EL (cell line): ENCODE results near the gene SCN2B.
A peak's percentile ranks its signal among the peaks of the same experiment; 100 is the strongest.

ENCODE experiments used
- DNase-seq: peaks from one replicate; pipeline ENCODE4 v3.0.0-alpha.2; 2016

Gene SCN2B

DNA sequence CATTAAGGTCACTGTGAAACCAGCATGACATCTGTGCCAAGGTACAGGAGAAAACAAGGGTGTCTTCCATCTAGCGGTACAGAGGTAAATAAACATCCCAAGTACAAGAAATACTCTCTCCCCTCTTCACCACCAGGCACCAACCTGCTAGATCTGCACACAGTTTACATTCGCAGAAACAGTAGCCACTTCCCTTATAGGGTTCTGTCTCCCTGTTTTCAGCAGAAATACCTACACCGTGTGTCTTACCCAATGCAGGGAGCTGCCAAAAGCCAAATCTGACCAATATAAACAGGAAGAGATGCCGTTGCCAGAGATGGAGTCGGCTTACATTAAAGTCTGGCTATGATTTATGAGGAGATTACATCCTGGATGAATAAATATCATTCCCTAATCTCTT lies 25.0 kb downstream of the SCN2B start:
- DNase-seq = no peak

DNA sequence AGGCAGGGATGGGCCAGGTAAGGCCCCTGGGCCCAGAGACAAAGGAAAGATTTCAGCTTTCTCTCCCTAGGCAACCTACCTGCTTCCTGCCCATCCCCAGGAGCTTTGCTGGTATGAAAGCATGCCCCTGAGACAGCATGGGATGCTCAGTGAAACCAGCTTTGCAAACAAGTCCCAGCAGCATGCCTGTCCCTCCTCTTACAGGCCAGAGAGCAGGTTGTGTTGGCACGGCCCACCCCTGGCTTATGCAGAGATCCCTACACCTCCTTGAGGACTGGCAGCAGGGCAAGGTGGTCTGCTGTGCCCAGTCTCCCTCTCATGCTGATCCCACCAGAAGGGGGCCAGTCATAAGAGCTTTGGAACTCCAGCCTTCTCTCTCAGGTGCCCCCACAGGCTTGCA lies 26.9 kb downstream of the SCN2B start:
- no peak for DNase-seq

DNA sequence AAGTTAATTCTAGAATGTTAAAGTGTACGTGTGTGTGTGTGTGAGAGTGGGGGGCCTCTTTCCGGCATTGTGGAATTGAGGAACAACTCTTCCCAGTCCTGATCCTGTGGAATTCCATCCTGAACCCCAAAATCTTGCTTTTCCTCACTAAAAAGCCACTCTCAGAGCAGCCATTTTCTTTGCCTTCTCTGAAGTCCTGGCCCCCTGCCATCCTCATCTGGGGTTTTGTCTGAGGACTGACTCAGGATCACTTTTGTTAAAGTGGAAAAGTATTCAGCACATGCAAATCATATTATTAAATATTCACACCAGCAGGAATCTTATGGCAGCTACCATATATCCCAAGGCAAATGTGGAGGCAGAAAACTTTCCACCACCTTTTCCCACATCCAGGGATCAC lies 27.6 kb downstream of the SCN2B start:
- DNase-seq = no peak

DNA sequence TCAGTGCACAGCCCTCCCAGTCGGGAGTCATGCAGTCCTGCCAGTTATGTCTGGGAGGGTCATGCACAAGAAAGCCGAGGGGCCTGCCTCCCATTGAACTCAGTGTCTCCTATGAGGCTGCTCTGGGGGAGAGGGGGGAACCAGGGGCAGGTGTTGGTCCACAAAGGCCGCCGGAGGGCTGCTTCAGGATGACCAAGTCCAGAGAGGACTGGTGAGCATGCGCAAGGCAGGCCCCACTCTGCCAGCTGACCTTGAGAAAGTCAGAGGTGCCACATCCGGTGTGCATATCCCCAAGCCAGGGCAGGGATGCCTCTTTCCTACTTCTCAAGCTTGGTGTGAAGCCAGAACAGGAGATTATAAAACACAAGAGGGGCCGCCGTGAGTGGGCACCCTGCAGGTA lies 28.2 kb downstream of the SCN2B start:
- no peak for DNase-seq

DNA sequence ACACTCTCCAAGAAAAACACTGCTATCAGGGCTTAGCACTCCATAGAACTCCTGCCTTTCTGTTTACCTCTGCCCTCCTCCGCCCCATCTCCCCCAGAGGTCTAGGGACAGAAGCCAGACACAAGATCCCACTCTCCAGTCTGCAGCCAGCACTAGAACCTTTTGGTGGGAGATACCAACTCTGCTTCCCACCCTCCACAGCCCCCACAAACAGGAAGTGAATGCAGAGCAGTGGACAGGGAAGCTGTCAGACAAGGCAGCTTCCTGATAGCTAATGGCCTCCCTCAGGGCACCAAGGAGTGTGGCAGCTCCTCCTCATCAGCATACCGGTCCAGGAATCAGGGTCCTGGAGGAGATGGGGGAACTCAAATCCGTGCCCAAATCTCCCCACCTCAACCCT lies 28.9 kb downstream of the SCN2B start:
- no peak for DNase-seq

DNA sequence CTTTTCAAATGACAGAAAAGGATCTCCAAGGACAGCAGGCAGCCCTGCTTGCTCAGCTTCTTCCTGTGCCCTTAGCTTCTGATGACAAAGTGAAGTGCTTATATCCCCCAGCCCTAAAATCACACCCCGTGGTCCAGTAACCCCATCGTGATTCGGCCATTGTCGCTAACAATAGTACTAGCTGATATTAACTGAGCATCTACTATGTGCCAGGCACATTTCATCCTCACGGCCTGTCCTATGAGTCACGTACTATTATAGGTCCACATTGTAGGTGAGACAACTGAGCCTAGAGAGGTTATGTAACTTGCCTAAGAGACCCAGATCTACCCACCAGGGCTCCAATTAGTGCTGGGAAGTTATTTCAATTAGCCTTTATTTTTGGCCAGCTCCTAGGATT lies 29.9 kb downstream of the SCN2B start:
- DNase-seq = no peak

DNA sequence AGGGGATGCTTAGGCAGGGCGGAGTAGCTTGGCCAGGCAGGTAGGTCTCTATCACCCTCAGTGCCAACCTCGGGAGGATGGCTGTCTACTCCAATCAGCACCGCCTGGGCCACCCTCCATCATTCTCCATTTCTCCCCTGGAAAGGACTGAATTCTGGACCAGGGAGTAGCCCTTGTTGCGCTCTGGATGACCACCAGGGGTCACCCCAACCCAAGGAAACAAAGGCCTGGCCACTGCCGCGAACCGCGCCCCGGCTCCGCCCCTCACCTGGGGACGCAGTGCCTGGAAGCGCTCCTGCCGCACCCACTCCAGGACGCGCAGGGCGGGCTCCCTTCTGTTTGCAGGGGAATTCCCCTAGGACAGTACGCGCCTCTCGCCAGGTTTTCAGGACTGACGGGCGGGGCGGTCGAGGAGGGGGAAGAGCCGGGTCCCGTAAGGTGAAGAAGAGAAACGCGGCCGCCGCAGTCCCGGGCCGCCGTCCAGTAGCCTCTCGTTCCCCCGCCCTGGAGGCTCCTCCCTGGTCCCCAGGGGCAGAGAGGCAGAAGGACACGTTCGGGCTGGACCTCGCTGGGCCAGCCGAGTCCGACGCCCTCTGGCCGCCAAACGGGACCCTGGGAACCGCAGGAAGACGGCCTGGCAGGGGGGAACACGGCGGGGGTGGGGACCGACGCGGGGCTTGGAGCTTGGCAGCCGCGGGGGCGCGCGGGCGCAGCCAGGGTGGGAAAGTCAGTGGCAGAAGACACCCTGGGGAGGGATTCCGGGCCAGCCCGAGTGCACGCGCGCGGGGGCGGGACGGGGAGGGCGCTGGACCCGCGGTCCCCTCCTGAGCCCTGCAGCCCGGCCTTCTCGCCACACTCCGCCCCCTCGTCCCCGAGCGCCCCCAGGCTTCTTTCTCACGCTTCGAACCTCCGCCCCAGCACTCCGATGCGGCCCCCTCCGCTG lies 30.9 kb downstream of the SCN2B start:
- DNase-seq = peak; percentile 67

DNA sequence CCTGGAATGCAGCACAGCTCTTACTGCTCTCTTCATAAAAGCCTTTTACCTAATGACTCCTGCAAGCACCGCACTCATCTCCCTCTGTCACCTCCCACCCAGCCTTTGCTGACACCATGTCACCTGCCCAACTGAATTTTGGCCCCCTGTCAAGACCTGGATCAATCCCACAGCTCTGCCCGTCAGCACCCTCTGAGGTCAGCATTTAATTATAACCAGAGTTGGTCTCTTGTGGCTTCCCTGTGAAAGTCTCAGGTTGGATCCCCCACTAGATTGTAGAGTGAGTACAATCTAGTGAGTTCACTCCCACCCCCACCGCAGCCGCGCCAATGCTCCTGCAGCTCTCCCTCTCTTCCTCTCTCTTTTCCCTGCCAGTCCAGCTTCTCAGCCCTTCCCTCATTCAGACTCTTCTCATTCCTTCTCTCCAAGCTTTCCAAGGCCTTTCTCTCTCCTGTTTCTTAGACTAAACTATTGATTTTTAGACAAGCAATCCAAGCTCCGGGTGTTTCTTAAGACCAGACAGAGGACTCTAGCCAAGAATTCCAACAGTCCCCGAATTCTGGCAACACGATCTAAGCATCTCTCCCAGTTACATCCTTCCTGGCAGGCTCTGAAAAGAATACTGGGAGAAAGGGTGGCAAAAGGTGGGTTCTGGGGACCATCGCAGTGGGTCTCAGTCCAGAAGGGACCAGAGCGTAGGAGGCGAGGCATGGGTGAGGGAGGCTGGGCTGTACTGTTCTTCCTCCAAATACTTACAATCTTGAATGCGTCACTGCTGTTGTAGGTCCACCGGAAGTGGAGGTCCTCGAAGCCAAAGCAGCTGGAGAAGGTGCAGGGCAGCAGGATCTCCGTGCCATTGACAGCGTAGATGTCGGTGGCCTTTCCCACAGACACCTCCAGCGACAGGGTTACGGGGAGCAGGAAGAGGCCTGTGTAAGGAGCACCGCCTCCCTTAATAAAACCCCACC lies 31.9 kb downstream of the SCN2B start:
- no peak for DNase-seq

DNA sequence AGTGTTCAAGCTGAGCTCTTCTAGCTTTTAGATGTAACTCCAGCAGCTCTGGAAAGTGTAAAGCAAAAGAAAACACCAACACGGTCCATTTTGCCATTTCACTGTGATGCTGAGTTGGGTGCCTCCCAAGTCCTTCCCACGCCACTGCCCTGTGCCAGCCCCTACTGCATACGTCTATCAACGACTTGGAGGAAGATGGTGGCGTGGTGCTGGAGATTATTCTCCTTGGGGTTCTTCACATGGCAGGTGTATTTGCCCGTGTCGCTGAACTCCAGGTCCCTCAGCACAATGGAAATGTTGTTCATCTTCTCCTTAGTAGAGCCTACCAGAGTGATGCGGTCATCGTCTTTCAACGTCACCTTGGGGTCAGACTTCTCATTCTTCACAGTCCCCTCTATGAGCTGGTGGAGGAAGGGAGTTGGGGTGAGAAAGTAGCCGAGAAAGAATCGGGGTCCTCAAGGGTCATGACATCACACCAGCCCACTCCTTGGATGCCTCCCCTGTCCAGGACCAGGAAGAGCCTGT lies 32.7 kb downstream of the SCN2B start:
- DNase-seq = no peak

DNA sequence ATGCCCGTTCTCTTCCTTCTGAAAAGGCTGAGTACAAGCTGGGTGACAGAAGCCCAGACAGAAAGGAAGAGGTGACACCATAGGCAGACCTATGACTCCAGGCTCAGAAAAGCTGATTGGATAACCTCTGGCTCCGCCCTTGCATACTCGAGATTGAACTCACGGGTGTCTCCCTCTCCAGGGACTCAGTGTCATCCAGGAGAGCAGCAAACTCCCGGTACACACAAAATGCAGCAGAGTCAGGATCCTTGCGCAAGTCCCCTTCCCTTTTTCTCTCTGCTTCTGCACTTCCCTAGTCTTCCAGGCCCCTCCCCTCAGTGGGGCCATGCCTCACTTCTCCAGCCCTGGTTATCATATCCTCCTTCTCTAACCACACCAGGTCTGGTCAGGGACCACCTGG lies 33.6 kb downstream of the SCN2B start:
- no peak for DNase-seq

DNA sequence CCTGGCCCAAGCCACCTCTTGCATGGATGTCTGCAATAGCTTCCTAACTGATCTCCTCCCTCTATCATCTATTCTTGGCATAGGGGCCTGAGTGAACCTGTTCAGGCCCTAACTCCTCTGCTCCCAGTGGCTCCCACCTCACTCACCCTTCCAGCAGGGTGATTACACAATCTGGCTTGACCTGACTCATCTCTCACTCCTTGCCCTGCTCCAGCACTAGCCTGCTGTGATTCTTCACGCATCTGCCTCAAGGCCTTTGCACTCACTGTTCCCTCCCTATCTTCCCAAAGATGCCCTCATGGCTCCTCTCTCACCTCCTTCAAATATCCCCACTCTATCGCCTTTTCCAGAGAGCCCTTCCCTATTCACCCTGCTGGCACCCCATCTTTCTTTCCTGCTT lies 34.4 kb downstream of the SCN2B start:
- peak; percentile 25 for DNase-seq

DNA sequence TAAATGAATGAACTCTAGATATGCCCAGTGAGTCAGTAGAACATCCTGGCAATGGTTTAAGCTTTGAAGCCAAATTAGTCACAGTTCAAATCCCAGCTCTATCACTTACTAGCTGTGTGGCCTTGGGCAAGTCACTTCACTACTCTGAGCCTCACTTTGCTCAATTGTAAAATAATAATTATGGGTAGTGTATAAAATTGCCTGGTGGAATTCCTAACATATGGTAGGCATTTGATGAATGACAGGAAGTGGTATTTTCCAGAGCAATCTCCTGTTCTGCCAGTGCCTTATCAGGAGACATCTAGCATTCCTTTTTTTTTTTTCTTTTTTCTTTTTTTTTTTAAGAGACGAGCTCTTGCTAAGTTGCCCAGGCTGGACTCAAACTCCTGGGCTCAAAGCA lies 36.9 kb downstream of the SCN2B start:
- peak; percentile 29 for DNase-seq

DNA sequence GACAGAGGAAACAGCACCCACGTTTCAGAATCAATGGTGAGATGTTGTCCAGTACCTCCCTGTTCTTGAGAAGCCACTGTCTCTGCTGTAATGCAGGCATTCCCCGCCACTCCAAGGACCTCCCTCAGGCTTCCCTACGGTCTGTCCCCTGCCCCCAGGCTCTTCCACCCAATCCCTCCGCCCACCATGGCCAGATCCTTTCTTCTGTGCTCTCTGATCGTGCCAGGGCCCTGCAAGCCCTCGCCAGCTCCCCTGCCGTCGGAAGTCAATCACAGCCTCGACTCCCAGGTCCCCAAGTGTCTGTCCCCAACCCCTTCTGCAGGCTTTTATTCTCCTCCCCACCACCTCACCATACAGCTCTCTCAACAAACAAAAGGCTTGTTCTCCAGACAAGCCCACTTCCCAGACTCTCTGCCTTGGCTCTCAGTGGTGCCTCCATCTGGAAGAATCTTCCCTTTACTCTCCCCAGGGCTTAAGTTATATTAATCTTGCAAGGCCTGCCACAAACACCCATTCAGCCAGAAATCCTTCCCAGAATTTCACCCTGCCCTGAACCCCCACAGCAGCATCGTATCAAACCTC lies 37.5 kb downstream of the SCN2B start:
- DNase-seq = no peak

DNA sequence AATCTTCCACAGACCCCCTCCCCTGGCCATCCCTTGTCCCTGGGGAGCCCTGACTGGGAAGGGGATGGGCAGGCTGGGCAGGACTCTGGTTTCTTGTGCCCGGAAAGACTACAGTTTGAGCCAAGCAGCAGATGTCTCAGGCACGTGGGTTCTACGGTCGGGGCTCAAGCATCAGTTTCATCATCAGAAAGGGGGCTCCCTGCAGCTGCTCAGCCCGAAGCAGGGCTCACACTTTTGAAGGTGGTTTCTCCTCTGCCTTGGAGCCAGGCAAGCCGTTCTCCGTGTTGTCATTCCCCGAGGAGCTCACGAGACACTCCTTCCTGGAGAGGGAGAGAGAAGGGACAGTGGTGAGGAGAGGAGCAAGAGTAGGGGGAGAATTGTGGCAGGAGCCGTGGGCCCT lies 39.6 kb downstream of the SCN2B start:
- no peak for DNase-seq

DNA sequence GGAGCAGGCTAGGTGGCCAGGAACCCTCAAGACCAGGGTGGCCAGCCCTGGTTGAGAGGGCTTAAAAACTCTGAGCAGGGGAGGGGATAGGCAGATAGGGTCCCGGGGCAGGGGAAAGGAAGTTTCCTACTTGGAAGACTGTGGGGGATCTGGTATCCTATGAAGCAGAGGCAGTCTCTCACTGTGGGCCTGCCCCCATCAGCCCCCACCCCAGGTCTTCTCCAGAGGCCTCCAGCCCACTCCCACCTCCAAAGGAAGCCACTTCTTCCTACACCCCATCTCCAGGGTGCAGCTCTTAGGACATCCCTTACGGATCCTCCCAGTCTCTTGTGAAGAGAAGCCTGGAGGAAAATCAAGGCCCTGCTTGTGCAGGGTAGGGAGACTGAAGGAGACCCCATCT lies 40.1 kb downstream of the SCN2B start:
- DNase-seq = no peak

DNA sequence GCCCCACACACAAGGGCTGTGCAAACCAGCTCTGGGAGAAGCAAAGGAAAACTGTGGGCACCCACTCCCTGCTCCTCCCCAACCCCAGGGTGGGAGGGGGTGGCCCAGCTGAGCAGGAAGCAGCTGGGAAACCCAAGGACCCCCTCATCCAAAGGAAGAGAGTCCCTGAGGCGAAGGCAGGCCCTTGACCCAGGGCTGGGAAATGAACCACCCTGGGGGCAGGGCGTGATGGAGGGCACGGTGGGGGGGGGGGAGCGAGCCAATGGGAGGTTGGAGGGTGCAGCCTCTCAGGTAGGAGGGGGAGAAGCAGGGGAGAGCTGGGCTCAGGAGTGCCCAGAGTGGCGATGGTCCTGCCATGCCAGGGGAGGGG lies 40.7 kb downstream of the SCN2B start:
- no peak for DNase-seq

DNA sequence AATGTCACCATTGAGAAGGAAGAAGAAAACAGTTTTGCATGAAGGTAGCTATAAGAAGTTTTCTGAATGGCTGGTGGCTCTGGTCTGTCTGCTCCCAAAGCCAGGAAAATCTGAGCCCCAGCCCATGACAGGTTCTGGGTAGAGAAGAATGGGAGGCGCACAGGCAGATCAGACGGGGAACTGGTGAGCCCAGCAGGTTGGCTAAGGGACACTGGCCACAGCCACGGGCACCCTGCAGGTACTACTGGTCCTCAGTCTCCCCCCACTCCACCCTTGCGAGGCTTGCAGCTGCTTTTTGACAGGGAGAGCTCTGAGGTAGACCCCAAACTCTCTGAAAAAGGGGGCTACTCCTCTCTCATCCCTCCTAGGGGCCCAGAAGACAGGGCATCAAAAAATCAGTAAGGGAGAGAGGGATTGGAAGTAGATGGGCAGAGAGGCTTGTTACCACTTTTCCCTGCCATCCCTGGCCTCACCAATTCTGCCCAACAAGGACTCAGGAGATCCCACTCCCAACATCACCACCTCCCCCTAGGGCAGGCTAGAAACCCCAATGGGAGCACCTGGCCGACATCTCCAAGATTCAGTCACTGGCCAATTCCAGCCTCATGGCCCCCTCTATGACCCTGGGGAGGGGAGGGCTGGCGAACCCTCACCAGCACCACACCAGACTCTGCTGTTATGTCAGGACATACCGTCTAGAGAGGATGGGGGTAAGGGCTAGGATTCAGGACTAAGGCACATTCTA lies 41.2 kb downstream of the SCN2B start:
- DNase-seq = no peak

DNA sequence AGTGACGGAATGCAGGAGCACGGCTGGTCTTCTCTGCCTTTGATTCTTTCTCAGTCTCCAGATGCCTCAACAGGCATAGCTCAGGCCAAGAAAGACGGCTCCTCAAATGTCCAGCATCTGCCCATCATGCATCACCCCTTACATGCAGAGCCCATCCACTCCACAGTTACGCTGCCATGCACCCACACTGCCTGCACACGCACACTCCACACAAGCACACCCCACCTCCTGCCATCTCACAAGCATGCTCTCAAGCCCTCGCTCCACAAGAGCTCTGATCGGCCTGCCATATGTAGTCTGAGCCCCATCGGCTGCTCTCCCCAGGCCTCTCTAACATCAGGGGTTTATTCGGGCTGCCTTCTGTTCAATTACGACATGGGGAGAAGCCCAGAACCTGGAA lies 42.6 kb downstream of the SCN2B start:
- no peak for DNase-seq

DNA sequence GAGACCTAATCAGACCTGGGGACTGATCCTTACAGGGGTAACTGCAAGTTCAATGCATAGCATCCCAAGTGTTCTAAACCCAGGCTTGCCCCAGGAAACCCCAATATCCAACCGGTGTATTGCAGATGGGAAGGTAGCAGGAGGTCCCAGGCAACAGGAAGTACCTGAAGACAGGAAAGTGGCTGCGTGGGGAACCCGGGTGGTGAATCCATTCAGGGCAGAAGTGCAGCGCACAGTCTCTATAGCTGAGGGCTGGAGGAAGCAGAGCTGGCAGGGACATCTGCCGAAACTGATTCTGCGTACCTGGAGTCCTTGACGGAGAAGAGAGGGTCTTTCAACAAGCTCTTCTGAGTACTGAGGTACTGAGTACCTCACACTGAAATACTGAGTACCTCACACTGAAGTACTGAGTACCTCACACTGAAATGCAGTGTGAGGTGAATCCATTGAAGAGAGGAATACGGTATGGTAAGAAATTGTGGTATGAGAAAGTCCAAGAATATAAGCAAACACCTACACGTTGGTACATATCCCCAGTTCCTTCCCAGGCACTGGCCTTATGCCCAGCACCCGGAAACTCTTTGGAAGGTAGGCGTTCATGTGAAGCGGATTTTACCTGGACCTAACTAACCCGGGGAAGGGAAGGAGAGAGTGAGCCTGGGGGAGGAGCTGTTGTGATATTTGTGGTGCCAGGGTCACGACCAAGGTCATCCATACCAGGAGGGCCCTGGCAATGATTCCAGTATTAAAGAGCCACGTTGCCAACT lies 43.9 kb downstream of the SCN2B start:
- no peak for DNase-seq

DNA sequence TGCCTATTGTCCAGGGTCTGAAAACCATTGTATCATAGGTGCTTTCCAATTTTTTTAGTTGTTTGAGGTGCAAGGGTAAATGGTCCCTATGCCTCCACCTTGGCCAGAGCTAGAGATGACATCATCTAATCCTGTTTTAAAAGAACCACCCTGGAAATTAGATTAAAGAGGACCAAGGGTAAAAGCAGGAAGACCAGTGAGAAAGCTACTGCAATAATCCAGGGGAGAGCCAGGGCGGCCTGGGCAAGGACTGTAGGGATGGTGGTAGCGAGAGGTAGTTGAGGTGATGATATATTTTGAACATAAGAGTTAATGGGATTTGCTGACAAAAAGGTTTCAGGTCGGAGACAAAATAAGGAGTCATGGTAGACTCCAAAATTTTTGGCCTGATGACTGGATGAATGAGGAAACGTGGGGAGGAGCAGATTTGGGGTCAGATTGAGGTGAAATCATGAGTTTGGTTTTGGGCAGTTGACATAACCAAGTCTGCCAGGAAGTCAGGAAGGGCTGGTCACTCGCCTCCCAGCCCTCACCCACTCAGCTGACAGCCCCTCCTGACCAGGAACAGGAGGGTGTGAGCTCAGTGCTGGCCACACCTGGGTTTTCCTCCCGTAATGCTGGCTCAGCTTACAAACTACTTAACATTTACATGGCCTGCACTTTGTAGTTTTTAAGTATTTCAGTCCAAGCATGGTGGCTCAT lies 46.8 kb downstream of the SCN2B start:
- DNase-seq = no peak
